Right forelimb (tissue), 1 donor: ENCODE results near the gene CMIP.
"Not testable (repeated sequence)": the region's sequence is repeated elsewhere in the genome, so short reads cannot be mapped to it uniquely, and the experiment has no call there.

ENCODE experiments used
- DNase-seq: peaks from one replicate; pipeline ENCODE4 v3.0.0-alpha.2; 2018

The CMIP gene

DNA sequence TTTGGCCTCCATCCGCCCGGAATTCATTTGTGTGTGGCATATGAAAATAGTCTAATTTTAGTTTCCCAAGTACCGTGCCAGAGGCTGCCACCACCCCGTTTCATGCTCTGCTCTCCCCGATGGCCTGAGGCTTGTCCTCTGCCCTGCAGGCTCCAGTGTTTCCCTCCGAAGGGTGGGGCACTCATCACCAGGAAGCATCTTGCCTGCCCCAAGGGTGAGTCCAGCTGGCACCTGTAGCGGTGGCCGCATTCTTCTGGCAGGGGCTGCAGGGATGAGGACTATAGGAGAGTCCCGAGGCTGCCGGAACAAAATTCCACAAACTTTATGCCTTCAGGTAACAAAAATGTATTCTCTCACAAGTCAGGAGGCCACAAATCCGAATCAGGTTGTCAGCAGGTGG is 23.1 kb upstream of the CMIP start:
- DNase-seq, result no peak

- DNase-seq, result not testable (repeated sequence)
Measured at GRCh38 chr16:81422153-81422552, 22.5 kb upstream of the CMIP start.

- no peak for DNase-seq
Measured at GRCh38 chr16:81424771-81425170, 19.8 kb upstream of the CMIP start.

DNA sequence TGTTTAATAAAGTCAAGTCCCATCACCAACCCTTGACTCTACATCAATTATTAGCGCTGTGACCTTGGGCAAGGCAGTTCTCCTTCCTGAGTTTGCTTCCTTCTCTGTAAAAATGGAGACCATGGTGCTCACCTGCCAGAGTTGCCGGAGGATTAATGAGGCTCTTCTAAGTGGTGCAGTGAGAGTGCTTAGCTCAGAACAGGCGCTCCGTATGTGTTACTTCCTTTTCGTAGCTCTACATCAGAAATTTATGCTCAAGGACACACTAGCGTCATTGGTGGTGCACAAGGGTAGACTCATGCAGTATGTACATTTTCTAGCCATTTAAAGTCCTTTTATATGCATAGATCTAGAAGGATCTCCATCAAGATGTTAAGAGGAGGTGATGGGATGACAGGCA is 17.4 kb upstream of the CMIP start:
- DNase-seq, result no peak

GRCh38 chr16:81429045-81429521 is 15.5 kb upstream of the CMIP start:
- no peak for DNase-seq

DNA sequence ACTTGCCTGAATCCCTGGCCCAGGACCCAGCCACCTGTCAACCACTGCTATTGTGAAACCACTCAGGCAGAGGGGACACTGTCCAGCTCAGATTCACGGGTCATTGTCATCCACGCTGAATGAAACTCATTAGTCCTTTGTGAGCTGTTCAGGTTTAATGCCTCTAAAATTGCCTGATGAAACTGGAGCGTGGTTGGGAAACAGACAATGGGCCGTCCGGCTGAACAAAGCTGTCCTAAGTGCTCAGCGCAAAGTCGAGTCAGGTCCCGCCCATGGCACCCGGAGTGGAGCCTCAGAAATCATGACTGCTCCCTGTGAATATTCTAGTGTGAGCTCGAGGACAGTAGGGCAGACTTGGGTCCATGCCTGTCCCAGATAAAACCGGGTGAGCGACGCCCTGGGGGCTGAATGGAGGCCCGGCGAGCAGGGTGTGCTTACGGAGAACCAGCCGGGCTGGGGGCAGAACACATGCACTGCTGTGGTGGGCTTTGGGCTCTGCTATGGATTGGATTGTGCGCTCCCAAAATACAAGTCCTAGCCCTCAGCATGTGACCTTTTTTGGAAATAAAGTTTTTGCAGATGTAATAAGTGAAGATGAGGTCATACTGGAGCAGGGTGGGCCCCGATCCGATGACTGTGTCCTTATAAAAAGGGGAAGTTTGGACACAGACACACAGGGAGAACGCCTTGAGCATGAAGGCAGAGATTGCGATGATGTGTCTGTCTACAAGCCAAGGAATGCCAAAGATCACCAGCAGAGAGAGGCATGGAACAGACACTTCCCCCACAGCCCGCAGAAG is 12.9 kb upstream of the CMIP start:
- no peak for DNase-seq

DNA sequence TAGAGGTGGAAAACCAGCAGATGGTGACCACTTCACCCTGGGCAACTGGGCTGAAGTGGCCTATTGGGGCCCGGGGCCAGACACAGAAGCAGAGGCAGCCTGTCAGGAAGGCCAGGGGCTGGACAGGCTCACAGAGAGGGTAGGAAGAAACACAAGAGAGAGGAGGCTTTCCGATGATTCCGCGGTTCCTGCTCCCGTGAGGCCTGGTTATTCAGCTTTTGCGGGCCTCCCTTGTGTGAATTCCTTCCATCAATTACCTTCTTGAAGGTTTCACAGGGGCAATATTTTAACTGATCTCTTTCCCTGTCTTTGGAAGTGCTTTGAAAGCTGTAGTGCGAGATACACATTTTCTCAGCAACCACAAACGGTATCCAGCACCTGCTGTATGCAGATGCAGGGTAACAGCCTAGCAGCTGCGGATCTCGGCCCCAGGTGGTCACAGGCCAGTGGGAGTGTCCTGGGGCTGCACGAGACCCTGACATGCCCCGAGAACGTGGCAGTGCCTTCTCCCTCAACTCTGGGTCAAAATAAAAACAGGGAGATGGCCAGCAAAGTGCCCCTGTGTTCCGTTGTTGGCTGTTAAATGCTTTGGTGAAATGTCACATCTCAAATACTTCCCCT is 11.6 kb upstream of the CMIP start:
- no peak for DNase-seq

DNA sequence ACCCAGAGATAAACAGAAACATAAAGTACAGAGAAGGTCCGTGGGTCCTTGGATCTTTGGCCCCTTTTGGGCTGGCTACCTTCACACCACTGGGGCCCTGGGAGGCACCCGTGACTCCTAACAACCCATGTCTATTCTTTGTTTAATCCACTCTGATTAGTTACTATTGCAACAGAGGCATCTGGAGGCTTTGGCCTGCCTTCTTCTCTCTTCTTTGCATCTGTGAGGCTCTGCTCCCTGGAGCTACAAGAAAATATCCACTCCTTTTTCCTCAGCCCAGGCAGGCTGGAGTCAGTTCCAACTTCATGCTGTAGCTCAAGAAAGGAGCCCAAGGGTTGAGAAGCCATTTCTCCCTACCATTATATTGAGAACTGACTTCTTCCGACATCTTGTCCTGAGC is 9.5 kb upstream of the CMIP start:
- no peak for DNase-seq

- no peak for DNase-seq
Measured at GRCh38 chr16:81435567-81435966, 9.0 kb upstream of the CMIP start.

DNA sequence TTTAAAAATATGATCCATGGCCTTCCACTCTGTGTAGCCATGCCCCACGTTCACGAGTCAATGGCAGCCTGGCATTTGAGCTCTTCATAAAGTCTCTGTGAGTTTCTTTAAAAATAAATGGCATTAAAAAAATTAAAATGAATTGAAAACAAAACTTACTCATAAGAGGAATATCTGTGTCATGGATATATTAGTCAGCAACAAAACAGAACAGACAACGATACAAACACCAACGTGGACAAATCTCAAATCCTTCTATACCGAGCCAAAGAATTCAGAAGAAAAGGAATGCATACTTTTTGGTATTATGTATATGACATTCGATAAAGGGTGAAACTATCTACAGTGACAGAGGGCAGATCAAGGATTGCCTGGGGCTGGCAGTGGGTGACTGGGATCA is 8.2 kb upstream of the CMIP start:
- no peak for DNase-seq

DNA sequence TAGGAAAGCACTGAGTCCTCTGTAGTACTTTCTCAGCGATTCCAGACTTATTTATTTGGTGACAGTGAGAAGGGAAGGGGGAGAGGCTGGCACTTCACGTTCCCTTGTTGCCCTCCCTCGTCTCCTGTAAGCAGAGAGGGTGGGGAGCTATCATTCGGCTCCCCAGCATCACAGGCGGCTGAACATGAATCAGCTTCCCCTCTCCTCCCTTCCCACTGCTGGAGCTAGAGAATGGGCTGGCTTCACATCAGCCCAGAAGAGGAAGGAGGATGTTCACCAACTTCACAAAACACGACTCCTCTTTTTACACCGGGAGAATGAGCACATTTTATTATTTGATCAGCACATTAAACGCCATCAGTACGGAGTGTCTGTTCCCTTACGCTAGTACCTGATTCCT is 6.7 kb upstream of the CMIP start:
- DNase-seq, result no peak

DNA sequence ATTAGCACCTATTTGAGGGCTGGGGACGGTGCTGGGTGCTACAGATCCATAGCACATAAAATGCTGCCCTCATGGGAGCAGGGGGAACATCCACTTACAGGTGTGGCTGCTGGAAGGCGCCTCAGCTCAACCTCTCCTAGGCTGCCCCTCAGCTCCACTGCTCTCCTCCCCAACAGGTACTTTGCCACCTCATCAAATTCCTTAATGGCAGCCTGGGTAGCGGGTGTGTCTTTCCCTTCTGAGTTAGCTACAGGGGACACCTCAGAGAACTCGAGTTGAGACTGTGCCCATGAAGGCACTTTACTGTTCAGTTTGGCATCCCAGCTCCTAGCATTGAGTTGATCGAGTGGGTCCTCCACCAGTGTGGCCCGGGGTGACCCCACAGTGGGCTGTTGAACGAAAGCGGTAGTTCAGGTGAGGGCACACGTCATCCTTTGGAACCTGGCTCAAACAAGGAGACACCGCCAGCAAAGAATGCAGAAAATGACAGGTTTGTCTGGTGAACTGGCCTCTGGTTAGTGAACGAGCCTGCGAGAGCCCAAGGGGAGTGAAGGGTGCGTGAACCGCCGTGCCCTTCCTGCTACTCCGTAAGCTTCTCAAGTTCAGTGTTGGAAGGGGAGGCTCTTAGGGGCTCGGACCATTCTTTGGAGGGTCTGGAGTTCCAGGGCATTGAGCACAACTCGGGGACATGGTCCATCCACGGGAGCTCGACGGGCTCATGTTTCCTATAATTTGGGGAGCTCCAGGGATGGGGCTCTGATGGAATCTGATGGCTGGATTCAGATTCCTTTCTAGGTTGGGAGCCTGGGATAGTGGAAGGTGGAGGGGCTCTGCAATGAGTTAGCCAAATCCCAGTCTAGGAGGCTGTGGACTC is 3.5 kb upstream of the CMIP start:
- DNase-seq, result no peak

DNA sequence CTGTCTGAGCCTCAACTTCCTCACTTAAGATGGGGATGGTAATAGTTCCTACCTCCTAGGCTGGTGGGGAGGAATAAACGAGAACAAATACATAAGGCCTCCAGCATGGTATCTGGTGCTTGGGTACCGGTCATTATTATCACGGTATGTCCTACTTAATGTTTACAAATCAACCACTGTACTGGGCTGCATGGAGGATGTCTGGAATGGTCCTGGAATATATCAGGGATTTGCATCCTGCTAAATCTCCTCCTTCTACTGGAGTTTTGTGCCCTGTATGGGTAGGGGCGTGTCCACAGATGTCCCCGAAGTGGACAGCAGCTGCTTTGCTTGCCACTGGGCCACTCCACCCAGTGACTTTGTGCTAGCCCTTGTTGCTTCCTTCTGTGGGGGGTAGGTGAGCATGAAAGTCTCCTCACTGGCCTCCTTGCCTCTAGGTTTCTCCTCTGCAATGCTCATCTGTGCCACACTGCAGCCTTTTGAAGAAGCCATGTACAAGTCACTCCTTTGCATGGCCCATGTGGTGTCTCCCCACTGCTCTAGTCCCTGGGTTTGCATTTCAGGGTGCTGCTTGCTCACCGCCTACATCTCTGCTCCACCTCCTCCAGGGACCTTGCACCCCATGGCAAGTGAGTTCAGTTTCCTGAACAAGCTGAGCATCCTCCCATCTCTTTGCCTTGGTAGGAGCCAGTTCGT is 2.2 kb upstream of the CMIP start:
- DNase-seq, result no peak

DNA sequence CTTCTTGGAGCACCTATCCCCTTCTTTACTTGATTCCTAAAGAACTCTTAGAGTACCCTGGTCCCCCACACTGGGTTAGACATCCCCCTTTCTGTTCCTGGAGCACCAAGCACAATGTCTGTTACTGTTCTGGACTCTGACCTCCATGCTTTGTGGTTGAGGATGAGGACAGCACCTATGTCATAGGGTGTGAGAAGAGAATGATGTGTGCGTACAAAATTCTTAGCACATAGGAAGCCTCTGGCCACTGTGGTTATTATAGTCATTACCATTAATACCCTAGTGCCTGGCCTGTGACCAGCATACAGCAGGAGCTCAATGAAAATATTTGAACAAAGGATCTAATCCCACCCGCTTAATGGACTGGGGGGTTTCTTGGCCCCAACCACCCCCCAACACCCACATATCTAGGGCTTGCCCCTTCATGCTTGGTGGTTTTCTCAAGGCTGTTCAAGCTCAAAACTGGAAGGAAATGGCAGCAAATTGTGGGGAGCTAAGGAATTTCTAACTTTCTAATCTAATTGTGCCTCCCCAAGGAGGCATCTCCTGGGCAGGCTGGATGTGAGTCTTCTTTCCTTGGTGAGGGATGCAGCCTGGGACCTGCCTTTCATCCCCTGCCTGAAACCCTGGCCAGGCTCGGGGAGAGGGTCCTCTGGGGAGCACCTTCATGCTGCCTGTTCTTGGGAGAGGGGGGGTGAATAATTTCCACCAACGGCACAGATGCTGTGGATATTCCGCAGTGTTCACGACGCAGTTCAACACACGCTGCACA is 1.5 kb upstream of the CMIP start:
- DNase-seq, result no peak

GRCh38 chr16:81443688-81444447 is 740 bp upstream of the CMIP start:
- no peak for DNase-seq

DNA sequence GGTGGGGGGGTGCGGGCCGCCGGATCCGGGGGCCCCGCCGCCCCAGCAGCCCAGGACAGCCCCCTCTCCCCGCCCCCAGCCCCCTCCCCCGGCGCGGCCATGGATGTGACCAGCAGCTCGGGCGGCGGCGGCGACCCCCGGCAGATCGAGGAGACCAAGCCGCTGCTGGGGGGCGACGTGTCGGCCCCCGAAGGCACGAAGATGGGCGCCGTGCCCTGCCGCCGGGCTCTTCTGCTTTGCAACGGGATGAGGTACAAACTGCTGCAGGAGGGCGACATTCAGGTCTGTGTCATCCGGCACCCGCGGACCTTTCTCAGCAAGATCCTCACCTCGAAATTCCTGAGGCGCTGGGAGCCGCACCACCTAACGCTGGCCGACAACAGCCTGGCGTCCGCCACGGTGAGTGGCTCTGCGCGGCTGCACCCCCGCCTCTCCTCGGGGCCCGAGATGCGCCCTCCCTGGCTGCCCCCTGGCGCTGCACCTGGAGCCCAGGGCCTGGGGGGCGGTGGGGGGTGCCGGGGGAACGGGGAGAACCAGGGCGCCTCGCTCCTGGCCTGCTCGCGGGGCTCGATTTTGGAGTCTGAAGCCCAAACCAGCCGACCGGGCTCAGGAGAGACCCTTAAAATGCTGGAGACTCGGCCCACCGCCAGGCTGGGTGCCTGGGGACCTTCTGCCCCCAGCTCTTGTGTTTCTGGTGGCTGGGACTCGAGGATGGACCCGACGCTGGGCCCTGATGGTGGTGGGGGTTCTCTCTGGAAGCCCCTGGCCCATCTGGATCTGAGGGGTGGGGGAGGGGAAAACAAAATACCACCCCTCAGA is 744 bp downstream of the CMIP start:
- peak; percentile 69 for DNase-seq

GRCh38 chr16:81445966-81446906 is 1.6 kb downstream of the CMIP start:
- no peak for DNase-seq

DNA sequence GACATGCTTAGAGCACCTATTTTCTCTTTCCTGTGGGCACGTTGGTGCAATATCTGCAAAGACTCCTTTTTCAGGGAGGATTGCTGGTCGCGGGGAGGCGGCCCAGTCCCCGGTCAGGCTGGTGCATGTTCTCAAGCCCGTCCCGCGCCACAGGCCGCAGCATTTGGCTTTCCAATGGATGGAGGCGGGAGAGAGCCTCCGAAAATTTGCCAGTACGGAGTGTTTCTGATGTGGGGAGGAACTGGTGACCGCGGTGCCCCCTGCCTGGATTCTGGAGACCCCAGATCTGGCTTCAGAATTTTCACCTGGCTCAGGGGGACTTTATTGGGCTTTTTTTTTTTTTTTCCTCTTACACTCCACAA is 2.3 kb downstream of the CMIP start:
- DNase-seq, result no peak

- no peak for DNase-seq
Measured at GRCh38 chr16:81447383-81448101, 2.9 kb downstream of the CMIP start.
